Non-pigmented ciliary epithelial cell (primary cell): ENCODE measurements around the gene DVL3.

Experiments
- DNase-seq: peaks from one replicate; pipeline ENCODE4 v3.0.0-alpha.2; 2010; ENCODE audit warnings: low read depth

Gene DVL3

DNA sequence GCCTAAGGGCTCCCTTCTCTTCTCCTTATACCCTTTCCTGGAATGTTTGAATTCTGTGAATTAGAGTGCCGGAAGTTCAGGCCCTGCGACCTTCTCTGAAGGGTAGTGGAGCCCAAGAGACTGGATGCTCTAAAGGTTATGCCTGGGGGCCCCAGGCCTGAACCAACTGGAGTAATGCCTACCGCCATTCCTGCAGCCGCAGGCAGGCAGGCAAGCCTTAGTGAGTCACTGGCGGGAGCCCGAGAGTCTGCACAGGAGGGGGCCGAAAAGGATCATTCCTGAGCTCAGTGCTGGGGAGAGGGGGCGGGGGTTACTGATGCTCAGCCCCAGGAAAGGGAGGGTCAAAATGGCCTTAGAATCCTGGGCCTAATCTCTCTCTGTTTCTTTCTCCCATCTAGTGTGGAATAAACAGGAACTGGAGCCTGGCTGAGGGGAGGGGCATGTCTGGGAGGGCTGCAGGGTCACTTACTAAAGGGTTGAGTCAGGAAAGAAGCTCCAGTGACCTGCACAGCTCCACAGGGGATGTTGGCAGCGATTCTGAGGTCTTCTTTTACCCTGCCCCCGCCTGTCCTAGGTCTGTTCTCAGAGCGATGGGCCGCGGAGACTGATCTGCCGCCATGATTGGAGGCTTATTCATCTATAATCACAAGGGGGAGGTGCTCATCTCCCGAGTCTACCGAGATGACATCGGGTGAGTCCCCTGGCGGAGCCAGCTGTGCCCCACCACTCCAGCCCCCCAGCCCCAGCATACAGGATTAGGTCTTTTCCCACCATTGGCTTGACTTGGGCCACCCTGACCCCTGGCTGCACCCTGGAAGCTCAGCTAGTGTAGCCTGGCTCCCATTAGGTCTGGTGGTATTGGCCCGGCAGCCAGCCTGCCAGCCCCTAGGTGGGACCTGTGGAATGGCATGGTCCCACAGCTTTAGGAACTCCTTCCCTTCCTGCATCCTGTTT is 21.5 kb downstream of the DVL3 start:
- peak; percentile 86 for DNase-seq

GRCh38 chr3:184177331-184177731 is 22.2 kb downstream of the DVL3 start:
- no peak for DNase-seq

DNA sequence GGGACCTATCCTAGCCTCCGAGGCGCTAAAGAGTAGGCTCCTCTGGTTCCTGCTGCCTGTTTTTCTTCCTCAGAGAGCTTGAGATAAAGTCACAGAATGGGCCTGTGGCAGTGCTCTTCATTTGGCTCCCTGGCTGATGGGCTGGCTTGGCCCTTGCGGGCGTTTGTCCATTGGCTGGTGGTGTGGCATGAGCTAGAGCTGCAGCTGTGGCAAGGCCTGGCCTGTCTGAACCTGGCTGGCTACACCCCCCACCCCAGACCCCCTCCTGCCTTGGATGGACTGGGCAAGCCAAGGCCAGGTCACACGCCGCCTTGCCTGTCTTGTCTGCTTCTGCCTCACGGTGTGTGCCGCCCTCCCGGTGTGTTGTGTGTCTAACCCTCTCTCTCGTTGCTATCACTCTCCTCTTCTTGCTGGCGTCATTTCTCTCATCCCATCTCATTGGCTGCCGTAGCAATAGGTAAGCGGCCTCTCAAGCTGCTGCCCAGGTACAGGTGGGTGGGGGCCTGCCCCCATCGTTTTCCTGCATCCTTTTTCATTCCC is 22.7 kb downstream of the DVL3 start:
- no peak for DNase-seq

DNA sequence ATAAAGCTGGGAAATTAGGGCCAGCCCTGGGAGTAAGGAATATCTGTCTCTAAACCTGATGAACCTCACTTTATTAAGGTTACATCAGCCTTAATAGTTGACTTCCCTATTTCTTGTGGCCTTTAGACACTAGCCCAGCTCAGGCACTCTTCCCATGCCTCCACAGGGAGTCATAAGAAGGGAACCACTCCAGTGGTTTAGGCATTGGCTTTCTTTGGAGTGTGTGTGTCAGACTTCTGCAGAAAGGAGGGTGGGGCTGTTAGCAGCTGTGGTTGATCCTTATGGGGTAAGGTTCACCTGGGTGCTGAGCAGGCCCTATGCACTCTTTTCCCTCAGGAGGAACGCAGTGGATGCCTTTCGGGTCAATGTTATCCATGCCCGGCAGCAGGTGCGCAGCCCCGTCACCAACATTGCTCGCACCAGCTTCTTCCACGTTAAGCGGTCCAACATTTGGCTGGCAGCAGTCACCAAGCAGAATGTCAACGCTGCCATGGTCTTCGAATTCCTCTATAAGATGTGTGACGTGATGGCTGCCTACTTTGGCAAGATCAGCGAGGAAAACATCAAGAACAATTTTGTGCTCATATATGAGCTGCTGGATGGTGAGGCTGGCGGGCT is 23.5 kb downstream of the DVL3 start:
- DNase-seq: no peak

GRCh38 chr3:184180165-184180564 is 25.0 kb downstream of the DVL3 start:
- DNase-seq: no peak

DNA sequence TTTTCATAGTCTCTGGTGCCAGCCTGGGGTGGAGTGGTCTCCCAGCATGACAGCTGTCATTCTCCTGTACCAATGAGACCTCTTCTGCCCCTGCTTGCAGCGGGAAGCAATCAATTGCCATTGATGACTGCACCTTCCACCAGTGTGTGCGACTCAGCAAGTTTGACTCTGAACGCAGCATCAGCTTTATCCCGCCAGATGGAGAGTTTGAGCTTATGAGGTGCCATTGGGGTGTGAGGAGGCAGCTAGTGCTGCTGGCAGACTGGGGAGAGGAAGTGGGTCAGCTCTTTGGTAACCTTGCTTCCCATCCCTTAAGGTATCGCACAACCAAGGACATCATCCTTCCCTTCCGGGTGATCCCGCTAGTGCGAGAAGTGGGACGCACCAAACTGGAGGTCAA is 26.4 kb downstream of the DVL3 start:
- DNase-seq: no peak

DNA sequence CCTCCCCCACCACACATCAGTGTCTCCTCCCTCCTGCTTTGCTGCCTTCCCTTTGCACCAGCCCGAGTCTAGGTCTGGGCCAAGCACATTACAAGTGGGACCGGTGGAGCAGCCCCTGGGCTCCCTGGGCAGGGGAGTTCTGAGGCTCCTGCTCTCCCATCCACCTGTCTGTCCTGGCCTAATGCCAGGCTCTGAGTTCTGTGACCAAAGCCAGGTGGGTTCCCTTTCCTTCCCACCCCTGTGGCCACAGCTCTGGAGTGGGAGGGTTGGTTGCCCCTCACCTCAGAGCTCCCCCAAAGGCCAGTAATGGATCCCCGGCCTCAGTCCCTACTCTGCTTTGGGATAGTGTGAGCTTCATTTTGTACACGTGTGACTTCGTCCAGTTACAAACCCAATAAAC is 28.5 kb downstream of the DVL3 start:
- no peak for DNase-seq

- no peak for DNase-seq
Measured at GRCh38 chr3:184184546-184185230, 29.5 kb downstream of the DVL3 start.

DNA sequence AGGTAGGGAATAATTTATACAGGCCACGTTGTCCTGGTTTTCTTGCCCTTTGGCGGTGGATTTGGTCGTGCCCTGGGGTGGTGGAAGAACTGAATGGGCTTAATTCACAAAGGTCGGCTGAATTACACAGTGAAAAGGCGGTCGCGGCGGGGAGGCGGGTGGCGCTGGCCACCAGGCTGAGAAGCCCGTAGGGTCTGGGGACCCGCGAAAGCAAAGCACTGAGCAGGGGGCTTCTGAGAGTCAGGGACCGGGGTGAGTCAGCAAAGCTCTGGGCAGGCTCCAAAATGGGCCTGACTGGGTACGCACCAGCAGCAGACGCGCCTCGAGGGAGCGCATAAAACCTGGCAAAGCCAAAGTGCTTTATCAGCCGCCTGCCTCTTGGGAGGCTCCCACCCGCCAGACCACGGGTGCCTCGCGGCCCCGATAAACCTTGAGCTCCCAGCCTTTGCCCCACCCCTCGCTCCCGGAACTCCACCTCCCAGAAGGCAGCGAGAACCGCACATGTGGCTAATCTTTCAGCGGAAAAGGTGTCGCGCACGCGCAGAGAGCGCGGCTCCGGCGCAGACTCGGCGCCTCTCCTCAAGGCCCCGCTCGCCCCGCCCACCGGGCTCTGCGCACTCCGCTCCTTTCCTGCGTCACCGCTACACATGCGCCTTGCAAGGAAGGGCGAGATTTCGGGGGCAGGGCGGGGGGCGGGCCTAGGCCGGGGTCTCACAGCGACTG is 30.4 kb downstream of the DVL3 start:
- peak; percentile 90 for DNase-seq

DNA sequence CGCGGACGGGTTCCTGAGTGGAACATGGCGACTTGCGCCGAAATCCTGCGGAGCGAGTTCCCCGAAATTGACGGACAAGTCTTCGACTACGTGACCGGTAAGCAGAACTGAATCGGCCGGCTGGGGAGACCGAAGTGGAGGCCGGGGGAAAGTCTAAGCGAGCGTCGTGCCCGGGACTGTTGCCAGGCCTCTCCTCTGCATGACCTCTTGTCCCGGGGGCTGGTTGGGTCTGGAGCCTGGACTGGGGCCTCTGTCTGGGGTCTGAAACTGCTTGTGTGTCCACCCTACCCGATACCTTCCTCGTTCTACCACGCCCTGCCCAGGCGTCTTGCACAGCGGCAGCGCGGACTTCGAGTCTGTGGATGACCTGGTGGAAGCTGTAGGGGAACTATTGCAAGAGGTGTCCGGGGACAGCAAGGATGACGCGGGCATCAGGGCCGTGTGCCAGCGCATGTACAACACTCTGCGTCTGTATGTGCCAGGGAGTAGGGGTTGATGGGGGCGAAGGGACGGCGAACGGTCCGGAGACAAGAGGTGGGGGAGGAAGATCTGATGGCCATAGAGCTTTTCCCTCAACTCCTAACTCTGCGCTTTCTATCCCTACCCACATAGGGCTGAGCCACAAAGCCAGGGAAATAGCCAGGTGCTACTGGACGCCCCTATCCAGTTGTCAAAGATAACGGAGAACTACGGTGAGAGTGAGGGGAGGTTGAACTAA is 31.2 kb downstream of the DVL3 start, which contains the start of gene ABCF3:
ABCF3 (plus strand) TSS at position 16 of the 718 bp plus-strand sequence; CDS start at position 25, 9 bp downstream.
- DNase-seq: no peak

- no peak for DNase-seq
Measured at GRCh38 chr3:184186902-184187207, 31.7 kb downstream of the DVL3 start.

DNA sequence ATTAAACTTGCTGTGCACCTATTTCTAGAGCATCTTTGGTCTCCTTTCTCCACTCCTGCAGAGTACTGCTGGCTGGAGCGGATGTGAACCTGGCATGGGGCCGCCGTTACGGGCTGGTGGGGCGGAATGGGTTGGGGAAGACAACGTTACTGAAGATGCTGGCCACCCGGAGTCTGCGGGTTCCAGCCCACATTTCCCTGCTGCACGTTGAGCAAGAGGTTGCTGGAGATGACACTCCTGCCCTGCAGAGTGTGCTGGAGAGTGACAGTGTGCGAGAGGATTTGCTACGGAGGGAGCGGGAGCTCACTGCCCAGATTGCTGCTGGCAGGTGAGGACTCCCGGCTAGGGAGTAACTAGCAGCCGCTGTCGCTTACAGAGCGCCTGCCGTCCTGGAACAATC is 32.9 kb downstream of the DVL3 start:
- no peak for DNase-seq

- DNase-seq: no peak
Measured at GRCh38 chr3:184189421-184189820, 34.2 kb downstream of the DVL3 start.

DNA sequence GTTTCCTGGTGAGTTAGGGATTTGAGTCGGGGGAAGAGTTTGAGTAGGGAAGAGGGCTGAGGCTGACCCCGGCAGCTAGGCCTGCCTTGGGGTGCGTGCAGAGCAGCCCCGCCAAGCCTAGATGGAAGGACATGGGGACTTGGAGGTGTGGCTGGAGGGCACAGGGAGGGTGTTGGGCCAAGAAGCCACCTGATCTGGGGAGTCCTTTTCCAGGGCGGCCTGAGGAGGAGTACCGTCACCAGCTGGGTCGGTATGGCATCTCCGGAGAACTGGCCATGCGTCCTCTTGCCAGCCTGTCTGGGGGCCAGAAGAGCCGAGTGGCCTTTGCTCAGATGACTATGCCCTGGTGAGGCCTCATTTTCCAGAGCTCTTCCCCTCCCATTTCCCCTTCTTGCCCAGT is 37.7 kb downstream of the DVL3 start:
- DNase-seq: no peak

- no peak for DNase-seq
Measured at GRCh38 chr3:184193991-184194539, 38.9 kb downstream of the DVL3 start.

- no peak for DNase-seq
Measured at GRCh38 chr3:184196536-184196935, 41.4 kb downstream of the DVL3 start.

DNA sequence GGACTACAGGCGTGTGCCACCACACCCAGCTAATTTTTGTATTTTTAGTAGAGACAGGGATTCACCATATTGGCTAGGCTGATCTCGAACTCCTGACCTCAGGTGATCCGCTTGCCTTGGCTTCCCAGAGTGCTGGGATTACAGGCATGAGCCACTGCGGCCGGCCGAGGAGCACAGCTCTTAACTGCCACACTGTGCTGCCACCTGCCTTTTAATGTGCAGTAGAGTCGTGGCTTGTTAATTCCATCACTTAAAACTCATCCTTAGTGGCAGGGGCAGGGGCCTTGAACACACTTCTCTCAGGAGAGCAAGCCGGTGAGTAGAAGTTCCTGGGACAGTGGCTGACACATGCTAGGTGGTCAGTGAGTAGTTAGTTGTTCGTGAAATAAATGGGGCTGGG is 43.3 kb downstream of the DVL3 start:
- DNase-seq: no peak

- no peak for DNase-seq
Measured at GRCh38 chr3:184200825-184201224, 45.6 kb downstream of the DVL3 start.

DNA sequence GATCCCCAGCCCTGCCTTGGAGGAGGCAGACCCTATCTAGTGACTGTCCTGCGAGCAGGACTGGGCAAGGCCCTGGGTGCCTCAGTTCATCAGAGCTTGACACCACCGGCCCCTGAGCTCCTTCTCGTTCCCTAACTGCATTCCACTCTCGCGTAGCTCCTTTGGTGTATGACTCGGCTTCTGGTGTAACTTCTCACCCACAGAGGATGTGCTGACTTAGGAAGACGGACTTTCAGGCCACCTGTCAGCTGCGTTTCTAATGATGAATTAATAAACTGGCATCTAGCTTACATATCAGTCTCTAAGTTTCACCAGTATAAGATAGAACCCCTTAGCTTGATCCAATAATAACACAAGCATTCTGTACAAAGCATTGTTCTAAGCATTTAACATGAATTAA is 48.3 kb downstream of the DVL3 start:
- no peak for DNase-seq

DNA sequence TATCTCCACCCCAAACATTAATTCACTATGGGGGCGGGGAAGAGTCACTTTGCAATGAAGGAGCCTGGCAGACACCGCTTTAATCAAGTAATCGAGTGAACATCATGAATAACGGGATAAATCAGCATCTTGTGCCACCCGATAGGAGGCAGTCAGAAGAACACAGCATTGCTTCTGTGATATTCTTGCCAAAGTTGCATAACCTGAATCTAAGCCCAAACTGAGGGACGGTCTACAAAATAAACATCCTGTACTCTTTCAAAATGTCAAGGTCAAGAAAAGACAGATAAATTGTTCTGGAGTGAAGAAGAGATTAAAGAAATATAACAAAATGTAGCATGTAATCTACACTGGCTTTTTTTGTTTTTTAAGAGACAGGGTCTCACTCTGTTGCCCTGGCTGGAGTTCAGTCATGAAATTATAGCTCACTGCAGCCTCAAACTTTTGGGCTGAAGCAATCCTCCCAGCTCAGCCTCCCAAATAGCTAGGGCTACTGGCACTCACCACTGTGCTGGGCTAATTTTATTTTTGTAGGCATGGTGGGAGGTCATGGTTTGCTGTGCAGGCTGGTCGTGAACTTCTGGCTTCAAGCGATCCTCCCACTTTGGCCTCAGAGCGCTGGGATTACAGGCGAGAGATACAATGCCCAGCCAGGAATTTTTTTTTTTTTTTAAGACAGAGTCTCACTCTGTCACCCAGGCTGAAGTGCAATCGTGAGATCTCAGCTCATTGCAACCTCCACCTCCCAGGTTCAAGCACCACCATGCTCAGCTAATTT is 54.2 kb downstream of the DVL3 start:
- DNase-seq: no peak
